ENCODE measurements around the gene UMPS.

UMPS gene

GRCh38 chr3:124730129-124730940 lies at the start of gene UMPS:
Gene UMPS, plus strand, starts transcription at chr3:124730452. Its CDS starts 20 bp downstream, at chr3:124730472.
- DNase-seq (ENCODE audit: low spot score), result peak; percentile 82

- no peak for DNase-seq (ENCODE audit: low spot score)
These were observed 49.7 kb upstream of the UMPS start for GRCh38 chr3:124680521-124680920.

GRCh38 chr3:124682263-124682662 lies 48.0 kb upstream of the UMPS start:
- DNase-seq (ENCODE audit: low spot score), result no peak

- DNase-seq (ENCODE audit: low spot score), result no peak
These were observed 45.8 kb upstream of the UMPS start for GRCh38 chr3:124684459-124684858.

DNA sequence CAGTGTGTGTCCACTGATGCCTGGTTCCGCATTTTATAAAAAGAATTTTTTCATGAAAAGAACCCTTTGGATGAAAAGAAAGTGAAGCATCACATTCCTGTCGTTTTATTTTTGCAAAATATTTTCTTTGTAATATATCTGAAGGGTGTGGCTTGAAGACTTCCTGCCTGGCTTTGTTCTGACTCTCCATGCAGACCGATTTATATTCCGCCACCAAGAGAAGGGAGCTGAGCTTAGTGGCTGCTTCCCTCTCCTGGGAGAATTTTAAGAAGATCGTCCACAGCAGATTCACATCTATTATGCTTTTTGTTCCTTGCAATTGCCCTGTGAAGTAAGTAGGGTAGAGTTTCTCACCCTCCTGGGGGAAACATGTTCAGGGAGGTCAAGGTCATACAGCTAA lies 45.2 kb upstream of the UMPS start:
- DNase-seq (ENCODE audit: low spot score), result no peak

- no peak for DNase-seq (ENCODE audit: low spot score)
These were observed 44.8 kb upstream of the UMPS start for GRCh38 chr3:124685481-124685880.

- no peak for DNase-seq (ENCODE audit: low spot score)
These were observed 44.1 kb upstream of the UMPS start for GRCh38 chr3:124686028-124686670.

DNA sequence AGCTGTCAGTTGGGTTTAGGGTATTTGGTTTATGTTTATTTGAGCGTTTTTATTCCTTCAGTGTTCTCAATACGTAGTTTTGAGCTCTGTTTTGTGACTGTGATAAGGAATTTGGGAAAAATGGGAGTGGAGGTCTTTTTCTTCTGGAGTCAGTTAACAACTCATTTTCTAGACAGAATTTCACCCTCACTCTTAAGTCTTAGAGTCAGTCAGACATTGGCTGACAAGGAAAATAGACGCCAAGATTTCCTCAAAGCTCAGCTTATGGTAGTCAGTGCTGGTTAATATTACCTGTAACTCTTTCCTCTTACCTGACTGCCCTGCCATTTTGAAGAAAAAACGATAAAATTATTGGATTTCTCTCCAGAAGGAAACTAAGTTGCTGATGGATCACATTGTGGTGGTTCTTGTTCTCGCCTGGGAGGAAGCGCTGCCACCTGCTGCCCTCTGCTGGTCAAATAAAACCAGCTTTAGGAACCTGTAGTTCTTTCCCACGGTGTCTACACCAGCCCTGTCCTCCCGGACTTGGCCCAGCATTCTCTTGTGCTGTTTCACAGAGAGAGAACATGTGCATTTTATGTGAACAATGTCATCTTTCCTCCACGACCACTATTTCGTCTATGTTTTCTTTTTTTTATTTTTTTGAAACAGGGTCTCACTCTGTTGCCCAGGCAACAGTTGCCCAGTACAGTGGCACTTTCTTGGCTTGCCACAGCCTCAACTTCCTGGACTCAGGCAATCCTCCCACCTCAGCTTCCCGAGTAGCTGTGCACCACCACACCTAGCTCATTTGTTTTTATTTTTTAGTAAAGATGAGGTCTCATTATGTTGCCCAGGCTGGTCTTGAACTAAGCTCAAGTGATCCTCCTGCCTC lies 41.4 kb upstream of the UMPS start:
- peak; percentile 73 for DNase-seq (ENCODE audit: low spot score)

DNA sequence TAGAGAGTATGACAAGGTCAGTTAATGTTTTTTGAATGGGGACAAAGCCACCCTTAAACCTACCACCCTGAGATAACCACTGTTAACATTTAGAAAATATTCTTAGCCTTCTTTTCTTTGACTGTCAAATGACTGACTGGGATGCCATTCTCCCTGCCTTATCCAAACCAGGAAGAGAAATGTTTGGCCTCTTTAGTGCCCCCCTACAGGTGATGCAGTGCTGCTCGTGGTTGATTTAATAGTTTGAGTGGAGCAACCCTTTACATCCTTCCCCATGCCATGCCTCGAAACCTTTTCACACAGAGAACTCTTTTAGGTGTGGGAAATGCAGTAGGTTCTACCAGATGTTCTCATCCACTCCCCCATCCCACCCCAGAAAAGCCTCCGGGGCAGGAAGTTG lies 38.7 kb upstream of the UMPS start:
- no peak for DNase-seq (ENCODE audit: low spot score)

DNA sequence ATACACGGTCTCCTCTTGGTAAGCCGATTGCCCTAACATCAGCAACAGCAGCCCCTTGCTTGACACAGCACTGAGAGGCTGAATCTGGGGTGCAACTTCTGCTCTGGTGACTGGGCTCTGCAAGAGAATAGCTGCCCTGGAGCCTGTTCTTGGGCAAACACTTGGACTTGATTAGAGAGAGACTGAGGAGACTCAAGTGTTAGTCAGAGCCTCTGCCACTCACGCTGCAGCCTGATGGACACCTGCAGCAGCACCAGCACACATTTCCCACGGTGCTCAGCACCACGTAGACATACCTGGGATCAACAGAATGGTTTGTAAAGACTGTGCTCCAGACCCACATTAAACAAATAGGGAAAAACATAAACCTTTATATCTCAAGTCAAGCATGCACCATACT lies 35.8 kb upstream of the UMPS start:
- DNase-seq (ENCODE audit: low spot score), result no peak

GRCh38 chr3:124695369-124695768 lies 34.9 kb upstream of the UMPS start:
- DNase-seq (ENCODE audit: low spot score), result no peak

- no peak for DNase-seq (ENCODE audit: low spot score)
These were observed 34.2 kb upstream of the UMPS start for GRCh38 chr3:124696006-124696405.

GRCh38 chr3:124697302-124697701 lies 33.0 kb upstream of the UMPS start:
- DNase-seq (ENCODE audit: low spot score), result no peak

- no peak for DNase-seq (ENCODE audit: low spot score)
These were observed 32.1 kb upstream of the UMPS start for GRCh38 chr3:124698030-124698770.

GRCh38 chr3:124699051-124699450 lies 31.2 kb upstream of the UMPS start:
- no peak for DNase-seq (ENCODE audit: low spot score)

- DNase-seq (ENCODE audit: low spot score), result no peak
These were observed 30.4 kb upstream of the UMPS start for GRCh38 chr3:124699686-124700396.

DNA sequence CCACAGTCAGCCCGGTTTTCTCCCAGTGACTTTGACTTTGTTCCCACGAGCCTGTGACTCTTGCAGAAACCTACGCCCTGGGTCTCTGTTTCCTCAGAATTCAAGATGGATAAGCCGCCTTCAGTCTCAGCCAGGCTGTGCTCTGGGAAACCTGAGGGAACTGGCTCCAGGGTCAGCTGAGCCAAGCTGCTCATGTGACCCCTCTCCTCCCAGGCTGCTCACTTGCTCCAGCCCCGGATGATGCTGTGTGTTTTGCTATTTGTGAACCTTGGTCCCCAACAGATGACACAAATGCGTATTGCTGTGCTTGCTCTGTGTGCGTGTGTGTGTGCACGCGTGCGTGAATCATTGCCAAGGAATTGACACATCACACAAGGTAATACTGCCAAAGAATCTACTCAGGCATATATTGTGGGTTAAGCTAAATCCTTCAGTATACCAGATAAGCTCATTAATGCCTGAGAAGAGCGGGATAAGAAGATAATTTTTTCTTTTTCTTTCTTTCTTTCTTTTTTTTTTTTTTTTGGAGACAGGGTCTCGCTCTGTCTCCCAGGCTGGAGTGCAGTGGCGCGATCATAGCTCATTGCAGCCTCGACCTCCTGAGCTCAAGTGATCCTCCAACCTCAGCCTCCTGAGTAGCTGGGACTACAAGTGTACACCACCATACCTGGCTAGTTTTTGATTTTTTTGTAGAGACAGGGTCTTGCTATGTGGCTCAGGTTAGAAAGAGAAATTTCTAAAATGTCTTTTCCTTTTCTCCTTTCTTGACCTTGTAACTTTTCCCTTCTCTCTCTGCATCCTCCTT lies 29.2 kb upstream of the UMPS start:
- no peak for DNase-seq (ENCODE audit: low spot score)

DNA sequence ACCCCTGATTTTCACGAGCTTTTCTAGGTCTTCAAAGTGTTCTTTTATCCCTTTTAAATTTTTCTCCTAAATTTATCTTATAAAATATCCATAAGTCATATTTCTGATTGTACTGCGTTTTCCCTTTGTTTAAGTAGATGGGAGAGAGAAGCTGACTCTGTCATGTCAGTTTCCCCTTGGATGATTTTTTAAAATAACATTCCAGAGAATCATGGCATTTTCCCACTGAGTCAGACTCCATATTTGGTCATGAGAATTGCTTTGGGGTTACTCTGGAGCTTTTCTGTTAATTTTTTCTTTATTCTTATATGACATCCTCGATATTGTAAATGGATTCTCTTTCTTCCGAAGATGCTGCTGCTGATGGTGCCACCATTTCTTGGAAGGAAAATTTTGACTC lies 28.6 kb upstream of the UMPS start:
- no peak for DNase-seq (ENCODE audit: low spot score)

DNA sequence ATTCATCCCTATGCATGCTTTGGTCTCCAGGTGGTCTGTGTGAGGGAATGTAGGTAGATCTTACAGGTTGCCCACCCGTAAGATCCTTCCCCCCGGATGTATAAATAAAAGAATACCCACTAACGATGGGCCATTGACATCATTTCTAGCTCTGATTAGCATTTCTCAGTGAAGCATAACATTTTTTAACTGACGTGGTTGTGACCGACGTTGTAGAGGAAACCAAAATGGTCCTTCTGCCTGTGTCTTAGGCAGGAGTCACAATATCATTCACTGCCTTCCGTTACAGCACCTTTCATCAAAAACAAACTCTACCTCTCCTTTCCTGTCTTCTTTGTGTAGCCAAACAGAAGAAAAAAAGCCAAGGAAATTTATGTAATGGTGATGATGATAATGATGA lies 27.3 kb upstream of the UMPS start:
- DNase-seq (ENCODE audit: low spot score), result no peak

- DNase-seq (ENCODE audit: low spot score), result no peak
These were observed 24.7 kb upstream of the UMPS start for GRCh38 chr3:124705552-124705951.
